ENCODE data around the gene C1orf21. TPM values are rescaled to one million over a fixed set of nuclear protein-coding genes. Genes with fewer than 3 reads are reported as not detected.
"Not testable (repeated sequence)": the region's sequence is repeated elsewhere in the genome, so short reads cannot be mapped to it uniquely, and the experiment has no call there.

C1orf21 gene
- polyA plus RNA-seq, 1 donor: 47.8 TPM

GRCh38 chr1:184608581-184608980 lies 221.8 kb downstream of the C1orf21 start:
- no peak for DNase-seq

GRCh38 chr1:184608990-184609389 lies 222.2 kb downstream of the C1orf21 start:
- DNase-seq: no peak

- DNase-seq: no peak
These were observed 224.2 kb downstream of the C1orf21 start for GRCh38 chr1:184610876-184611595.

GRCh38 chr1:184612229-184612628 lies 225.4 kb downstream of the C1orf21 start:
- not testable (repeated sequence) for DNase-seq

- DNase-seq: no peak
These were observed 227.8 kb downstream of the C1orf21 start for GRCh38 chr1:184614667-184615066.

- no peak for DNase-seq
These were observed 228.5 kb downstream of the C1orf21 start for GRCh38 chr1:184615301-184615700.

GRCh38 chr1:184616504-184616903 lies 229.7 kb downstream of the C1orf21 start:
- DNase-seq: no peak

- no peak for DNase-seq
These were observed 230.7 kb downstream of the C1orf21 start for GRCh38 chr1:184617433-184618029.

GRCh38 chr1:184618851-184619250 lies 232.0 kb downstream of the C1orf21 start:
- DNase-seq: no peak

- DNase-seq: no peak
These were observed 233.6 kb downstream of the C1orf21 start for GRCh38 chr1:184620469-184620868.

GRCh38 chr1:184621260-184621659 lies 234.4 kb downstream of the C1orf21 start:
- DNase-seq: peak; percentile 84

- DNase-seq: peak; percentile 83
These were observed 235.5 kb downstream of the C1orf21 start for GRCh38 chr1:184622136-184622823.

GRCh38 chr1:184623404-184623803 lies 236.6 kb downstream of the C1orf21 start:
- no peak for DNase-seq

- no peak for DNase-seq
These were observed 237.2 kb downstream of the C1orf21 start for GRCh38 chr1:184624051-184624450.

- no peak for DNase-seq
These were observed 237.8 kb downstream of the C1orf21 start for GRCh38 chr1:184624626-184625025.

- no peak for DNase-seq
These were observed 238.4 kb downstream of the C1orf21 start for GRCh38 chr1:184625271-184625670.

- no peak for DNase-seq
These were observed 239.5 kb downstream of the C1orf21 start for GRCh38 chr1:184626076-184627006.

- no peak for DNase-seq
These were observed 240.1 kb downstream of the C1orf21 start for GRCh38 chr1:184627007-184627341.

- no peak for DNase-seq
These were observed 242.4 kb downstream of the C1orf21 start for GRCh38 chr1:184629266-184629665.

- DNase-seq: no peak
These were observed 243.8 kb downstream of the C1orf21 start for GRCh38 chr1:184630679-184631060.

GRCh38 chr1:184632415-184633175 lies 245.8 kb downstream of the C1orf21 start:
- no peak for DNase-seq

- DNase-seq: no peak
These were observed 247.0 kb downstream of the C1orf21 start for GRCh38 chr1:184633785-184634184.

Data from hindlimb muscle (tissue), 1 donor.